IMR-90 (cell line): ENCODE data around the gene CPXM1. TPM values are rescaled to one million over a fixed set of nuclear protein-coding genes. Genes with fewer than 3 reads are reported as not detected.

ENCODE experiments used
- ATAC-seq: fragments of 200-7000 bp; cut with Tn5 transposase; 2 replicates; pipeline ENCODE4 v1.9.1; 2020; ENCODE audit warnings: low read depth, mild to moderate bottlenecking, moderate library complexity
- BruUV-seq: library from RNA; stranded (reverse); fragments of 400-500 nt; replicated peaks from 2 replicates; lab custom pipeline; 2021; lab: Mats Ljungman, UMichigan
- CTCF ChIA-PET: fragments of 300-600 bp; formaldehyde crosslinking; extraction: SDS; loops from one replicate; lab custom pipeline; 2021; ENCODE audit warnings: antibody characterized with exemption; lab: Yijun Ruan, JAX
- POLR2A ChIA-PET: fragments of 300-600 bp; sonication (Branson Sonifier 250); formaldehyde crosslinking; loops from one replicate; lab custom pipeline; 2022; ENCODE audit warnings: antibody characterized with exemption; ENCODE audit not compliant: unreplicated experiment; lab: Charles Lee
- DNase-seq: peaks from one replicate; pipeline ENCODE4 v3.0.0; 2013
- H2AFZ ChIP-seq: replicated peaks from 2 replicates; pipeline ENCODE3; 2013; ENCODE audit warnings: low read length, mild to moderate bottlenecking; ENCODE audit not compliant: poor library complexity
- H2AK5ac ChIP-seq: 2 replicates; pipeline ENCODE4 v1.6.1; 2013; ENCODE audit warnings: low read depth, low read length, inconsistent platforms
- H2AK9ac ChIP-seq: replicated peaks from 2 replicates; pipeline ENCODE3; 2013; ENCODE audit warnings: mild to moderate bottlenecking, low read depth, low read length, moderate library complexity; ENCODE audit not compliant: poor library complexity
- H2BK120ac ChIP-seq: 2 replicates; pipeline ENCODE4 v1.6.1; 2013; ENCODE audit warnings: low read depth, low read length, inconsistent platforms
- H2BK15ac ChIP-seq: 3 replicates; pipeline ENCODE4 v1.6.1; 2013; ENCODE audit warnings: low read depth, low read length, inconsistent platforms
- H2BK20ac ChIP-seq: 2 replicates; pipeline ENCODE4 v1.6.1; 2013; ENCODE audit warnings: low read depth, mild to moderate bottlenecking, inconsistent platforms, low read length, moderate library complexity
- H2BK5ac ChIP-seq: 2 replicates; pipeline ENCODE4 v1.6.1; 2013; ENCODE audit warnings: mild to moderate bottlenecking, low read depth, low read length, inconsistent platforms; ENCODE audit not compliant: poor library complexity, severe bottlenecking
- H3K14ac ChIP-seq: replicated peaks from 2 replicates; pipeline ENCODE4 v1.6.1; 2013; ENCODE audit warnings: low read depth, low read length, inconsistent platforms
- H3K18ac ChIP-seq: 2 replicates; pipeline ENCODE4 v1.6.1; 2013; ENCODE audit warnings: low read depth, low read length, control low read depth
- H3K23ac ChIP-seq: 2 replicates; pipeline ENCODE4 v1.6.1; 2013; ENCODE audit warnings: low read depth, low read length, inconsistent platforms
- H3K27ac ChIP-seq: 2 replicates; pipeline ENCODE4 v1.5.1; 2013; ENCODE audit warnings: mild to moderate bottlenecking, control low read depth, low read length; ENCODE audit not compliant: insufficient read depth
- H3K27me3 ChIP-seq: 2 replicates; pipeline ENCODE4 v1.6.1; 2013; ENCODE audit warnings: low read length; ENCODE audit not compliant: control insufficient read depth, insufficient read depth
- H3K36me3 ChIP-seq: 2 replicates; pipeline ENCODE4 v1.6.1; 2013; ENCODE audit warnings: low read length, mixed read lengths; ENCODE audit not compliant: control insufficient read depth, insufficient read depth
- H3K4ac ChIP-seq: 2 replicates; pipeline ENCODE4 v1.6.1; 2013; ENCODE audit warnings: low read depth, low read length, inconsistent platforms
- H3K4me1 ChIP-seq: 2 replicates; pipeline ENCODE4 v1.6.1; 2013; ENCODE audit warnings: low read length, mixed read lengths; ENCODE audit not compliant: control insufficient read depth, insufficient read depth
- H3K4me2 ChIP-seq: 2 replicates; pipeline ENCODE4 v1.6.1; 2013; ENCODE audit warnings: low read depth, mild to moderate bottlenecking, control low read depth, low read length, moderate library complexity
- H3K4me3 ChIP-seq: 2 replicates; pipeline ENCODE4 v1.5.1; 2013; ENCODE audit warnings: low read depth, mild to moderate bottlenecking, control low read depth, low read length, moderate library complexity; ENCODE audit not compliant: insufficient read depth
- H3K56ac ChIP-seq: 2 replicates; pipeline ENCODE4 v1.6.1; 2013; ENCODE audit warnings: low read length, inconsistent platforms; ENCODE audit not compliant: insufficient read depth; ENCODE audit errors: extremely low read depth
- H3K79me1 ChIP-seq, 2 experiments: 2 replicates each; pipeline ENCODE4 v1.6.1; 2013; ENCODE audit warnings: low read length in 2 of 2, inconsistent platforms in 1 of 2, low read depth in 1 of 2
- H3K9ac ChIP-seq: 2 replicates; pipeline ENCODE4 v1.6.1; 2013; ENCODE audit warnings: low read depth, low read length, control low read depth
- H3K9me1 ChIP-seq: 2 replicates; pipeline ENCODE4 v1.6.1; 2013; ENCODE audit warnings: low read length, inconsistent platforms; ENCODE audit not compliant: insufficient read depth
- H3K9me3 ChIP-seq: 2 replicates; pipeline ENCODE4 v1.6.1; 2013; ENCODE audit warnings: low read length; ENCODE audit not compliant: control insufficient read depth, insufficient read depth
- H4K20me1 ChIP-seq: 2 replicates; pipeline ENCODE4 v1.6.1; 2013; ENCODE audit warnings: low read length, inconsistent platforms; ENCODE audit not compliant: insufficient read depth
- H4K5ac ChIP-seq: 2 replicates; pipeline ENCODE4 v1.6.1; 2013; ENCODE audit warnings: mild to moderate bottlenecking, low read depth, low read length, control low read depth
- H4K8ac ChIP-seq, 2 experiments: 2 replicates each; pipeline ENCODE4 v1.6.1; 2013; ENCODE audit warnings: low read depth in 2 of 2, low read length in 2 of 2, control low read depth in 1 of 2, inconsistent platforms in 1 of 2
- H4K91ac ChIP-seq: 2 replicates; pipeline ENCODE4 v1.6.1; 2013; ENCODE audit warnings: low read depth, low read length, inconsistent platforms; ENCODE audit not compliant: insufficient read depth
- BHLHE40 ChIP-seq: fragments of 150-350 bp; IDR thresholded peaks from 2 replicates; pipeline ENCODE4 v1.6.1; 2016; ENCODE audit warnings: mild to moderate bottlenecking, low read depth, low read length
- MAFK ChIP-seq: IDR thresholded peaks from 2 replicates; pipeline ENCODE4 v1.6.1; 2012; ENCODE audit warnings: low read depth, low read length, improper control_type of control experiment
- MXI1 ChIP-seq: IDR thresholded peaks from 2 replicates; pipeline ENCODE4 v1.6.1; 2012; ENCODE audit warnings: low read depth, mild to moderate bottlenecking, low read length, moderate library complexity, borderline replicate concordance
- NFE2L2 ChIP-seq: fragments of 150-350 bp; IDR thresholded peaks from 2 replicates; pipeline ENCODE4 v1.6.1; 2016; ENCODE audit warnings: low read depth, mild to moderate bottlenecking, low read length
- POLR2A ChIP-seq: IDR thresholded peaks from 2 replicates; pipeline ENCODE4 v1.6.1; 2012; ENCODE audit warnings: mild to moderate bottlenecking, low read depth, low read length
- RCOR1 ChIP-seq: IDR thresholded peaks from 2 replicates; pipeline ENCODE4 v1.6.1; 2012; ENCODE audit warnings: mild to moderate bottlenecking, low read length, improper control_type of control experiment; ENCODE audit not compliant: insufficient replicate concordance
- WGBS, 2 experiments: methylation state at CpG; one replicate each; pipeline versions ENCODE4 v1.1.5 to v1.1.7; 2013; ENCODE audit warnings: missing lambda C conversion rate in 2 of 2; ENCODE audit not compliant: insufficient read length in 1 of 2; ENCODE audit errors: extremely low coverage in 2 of 2; 5-methylcytosine and 5-hydroxymethylcytosine counted together
- dilution Hi-C: fragments of 300-500 bp; cut with HindIII; formaldehyde crosslinking; loops from one replicate; pipeline ENCODE4 v1.14.3; 2018; ENCODE audit warnings: low sequenced_read_pairs; ENCODE audit not compliant: unreplicated experiment
- in situ Hi-C: fragments of 300-500 bp; cut with MboI; formaldehyde crosslinking; loops from 3 replicates; pipeline ENCODE4 v1.14.3; 2019; ENCODE audit warnings: low sequenced_read_pairs, inconsistent platforms, mixed read lengths
- intact Hi-C: fragments of 100-400 bp; cut with micrococcal nuclease; formaldehyde crosslinking; loops from 2 replicates; pipeline ENCODE4 v1.10.0; 2022
- polyA plus RNA-seq, 3 experiments: library from polyadenylated mRNA; depleted of rRNA; stranded (reverse); fragments of >200 nt; gene quantifications; 2 replicates each; pipeline ENCODE4 v1.2.3, GENCODE V29; 2012; ENCODE audit warnings: low replicate concordance in 1 of 3
- total RNA-seq: library from RNA; depleted of rRNA; stranded (reverse); fragments of >200 nt; gene quantifications from 2 replicates; pipeline ENCODE4 v1.2.3, GENCODE V29; 2012
- TF ChIP-seq, protein P1 (sequence below): conservative IDR thresholded peaks from 2 replicates; pipeline ENCODE4 v1.5.1; 2012; ENCODE audit warnings: mild to moderate bottlenecking, low read depth, low read length, improper control_type of control experiment
- TF ChIP-seq, protein P2 (sequence below): fragments of 150-350 bp; IDR thresholded peaks from 2 replicates; pipeline ENCODE4 v1.6.1; 2016; ENCODE audit warnings: low read depth, mild to moderate bottlenecking, low read length, moderate library complexity, borderline replicate concordance
- TF ChIP-seq, protein P3 (sequence below): fragments of 150-350 bp; IDR thresholded peaks from 2 replicates; pipeline ENCODE4 v1.6.1; 2017; ENCODE audit warnings: mild to moderate bottlenecking, antibody characterized with exemption, low read length, low read depth

CPXM1 gene
- total and polyA plus RNA-seq, 2 of the 4 experiments (the other 2 are of a cell fraction): 1.1 to 4.6 TPM

DNA sequence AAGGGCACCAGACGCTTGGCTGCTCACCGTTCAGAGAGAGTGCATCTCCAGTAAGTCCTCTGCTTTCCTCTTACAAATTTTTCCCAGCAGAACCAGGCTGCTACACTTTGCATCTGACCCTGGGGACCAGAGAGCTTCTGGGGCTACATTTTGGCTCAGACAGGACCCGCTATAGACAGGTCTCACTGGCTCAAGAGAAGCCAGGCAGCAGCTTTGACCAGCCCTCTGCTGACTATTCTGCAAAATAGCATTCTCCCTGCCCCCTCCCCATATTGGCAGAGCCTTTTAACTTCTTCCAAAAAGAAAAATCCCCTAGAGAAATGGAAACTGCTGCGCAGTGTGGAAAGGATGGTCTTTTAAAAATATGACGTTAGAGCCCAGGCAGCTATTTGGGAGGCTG lies 37.2 kb downstream of the CPXM1 start:
- H3K4ac ChIP-seq: no peak overlapping the region
- dilution Hi-C loops (no loop called here), intact Hi-C loops (no loop called here), in situ Hi-C loops (no loop called here)
- H3K9me1 ChIP-seq: no peaks in the 10 kb centered on the region
- no peak overlapping the region for H4K5ac ChIP-seq
- no peak overlapping the region for H3K9ac ChIP-seq
- H3K18ac ChIP-seq: no peak overlapping the region
- H2BK20ac ChIP-seq: no peak overlapping the region
- TF ChIP-seq MXI1: no peak
- no peak for TF ChIP-seq NFE2L2
- no peak for TF ChIP-seq MAFK
- TF ChIP-seq, protein P1, sequence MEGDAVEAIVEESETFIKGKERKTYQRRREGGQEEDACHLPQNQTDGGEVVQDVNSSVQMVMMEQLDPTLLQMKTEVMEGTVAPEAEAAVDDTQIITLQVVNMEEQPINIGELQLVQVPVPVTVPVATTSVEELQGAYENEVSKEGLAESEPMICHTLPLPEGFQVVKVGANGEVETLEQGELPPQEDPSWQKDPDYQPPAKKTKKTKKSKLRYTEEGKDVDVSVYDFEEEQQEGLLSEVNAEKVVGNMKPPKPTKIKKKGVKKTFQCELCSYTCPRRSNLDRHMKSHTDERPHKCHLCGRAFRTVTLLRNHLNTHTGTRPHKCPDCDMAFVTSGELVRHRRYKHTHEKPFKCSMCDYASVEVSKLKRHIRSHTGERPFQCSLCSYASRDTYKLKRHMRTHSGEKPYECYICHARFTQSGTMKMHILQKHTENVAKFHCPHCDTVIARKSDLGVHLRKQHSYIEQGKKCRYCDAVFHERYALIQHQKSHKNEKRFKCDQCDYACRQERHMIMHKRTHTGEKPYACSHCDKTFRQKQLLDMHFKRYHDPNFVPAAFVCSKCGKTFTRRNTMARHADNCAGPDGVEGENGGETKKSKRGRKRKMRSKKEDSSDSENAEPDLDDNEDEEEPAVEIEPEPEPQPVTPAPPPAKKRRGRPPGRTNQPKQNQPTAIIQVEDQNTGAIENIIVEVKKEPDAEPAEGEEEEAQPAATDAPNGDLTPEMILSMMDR: no peak
- TF ChIP-seq RCOR1: no peak
- TF ChIP-seq BHLHE40: no peak
- TF ChIP-seq POLR2A: no peak
- TF ChIP-seq, protein P2, sequence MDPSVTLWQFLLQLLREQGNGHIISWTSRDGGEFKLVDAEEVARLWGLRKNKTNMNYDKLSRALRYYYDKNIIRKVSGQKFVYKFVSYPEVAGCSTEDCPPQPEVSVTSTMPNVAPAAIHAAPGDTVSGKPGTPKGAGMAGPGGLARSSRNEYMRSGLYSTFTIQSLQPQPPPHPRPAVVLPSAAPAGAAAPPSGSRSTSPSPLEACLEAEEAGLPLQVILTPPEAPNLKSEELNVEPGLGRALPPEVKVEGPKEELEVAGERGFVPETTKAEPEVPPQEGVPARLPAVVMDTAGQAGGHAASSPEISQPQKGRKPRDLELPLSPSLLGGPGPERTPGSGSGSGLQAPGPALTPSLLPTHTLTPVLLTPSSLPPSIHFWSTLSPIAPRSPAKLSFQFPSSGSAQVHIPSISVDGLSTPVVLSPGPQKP: no peak
- TF ChIP-seq, protein P3, sequence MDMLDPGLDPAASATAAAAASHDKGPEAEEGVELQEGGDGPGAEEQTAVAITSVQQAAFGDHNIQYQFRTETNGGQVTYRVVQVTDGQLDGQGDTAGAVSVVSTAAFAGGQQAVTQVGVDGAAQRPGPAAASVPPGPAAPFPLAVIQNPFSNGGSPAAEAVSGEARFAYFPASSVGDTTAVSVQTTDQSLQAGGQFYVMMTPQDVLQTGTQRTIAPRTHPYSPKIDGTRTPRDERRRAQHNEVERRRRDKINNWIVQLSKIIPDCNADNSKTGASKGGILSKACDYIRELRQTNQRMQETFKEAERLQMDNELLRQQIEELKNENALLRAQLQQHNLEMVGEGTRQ: no peak
- no peak overlapping the region for H3K23ac ChIP-seq
- ChIA-PET CTCF (no interaction called here), POLR2A (no interaction called here)
- H3K79me1 ChIP-seq: no peaks in the 10 kb centered on the region
- WGBS, 2 experiments: 29% methylated on average over 1 of the region's 5 CpGs; no CpG with 5 or more reads in 1 of the 2 experiments
- no peak overlapping the region for H2BK15ac ChIP-seq
- no peak overlapping the region for H2AK9ac ChIP-seq
- H2BK5ac ChIP-seq: no peak overlapping the region
- no peak overlapping the region for H3K27ac ChIP-seq
- peaks cover 1% of the 10 kb centered on the region; the same call in 1 of the 2 replicates for H3K4me1 ChIP-seq
- H2AFZ ChIP-seq: no peak overlapping the region
- DNase-seq (no peak), ATAC-seq (no peak)
- H2BK120ac ChIP-seq: no peak overlapping the region
- H3K14ac ChIP-seq: no peak overlapping the region
- no peaks in the 10 kb centered on the region for H3K36me3 ChIP-seq
- H3K4me2 ChIP-seq: no peak overlapping the region
- H3K27me3 ChIP-seq: peaks cover 11% of the 10 kb centered on the region
- no peak overlapping the region for H2AK5ac ChIP-seq
- H3K56ac ChIP-seq: no peak overlapping the region
- H3K9me3 ChIP-seq: no peaks in the 10 kb centered on the region
- no peaks in the 10 kb centered on the region for H4K20me1 ChIP-seq
- BruUV-seq: no TSS peak
- no peak overlapping the region for H4K91ac ChIP-seq
- no peak overlapping the region for H3K4me3 ChIP-seq
- no peak overlapping the region for H4K8ac ChIP-seq
